H1 (cell line): ENCODE measurements around the gene CEP120. TPM values are rescaled to one million over a fixed set of nuclear protein-coding genes. Genes with fewer than 3 reads are reported as not detected.

Experiments used
- CTCF ChIA-PET: fragments of 300-600 bp; sonication (Branson Sonifier 250); formaldehyde crosslinking; loops from one replicate; lab custom pipeline; 2021; ENCODE audit not compliant: partially characterized antibody; lab: Charles Lee
- POLR2A ChIA-PET: fragments of 300-600 bp; sonication (Branson Sonifier 250); formaldehyde crosslinking; loops from one replicate; lab custom pipeline; 2021; ENCODE audit warnings: inconsistent platforms; ENCODE audit not compliant: partially characterized antibody; lab: Charles Lee
- DNase-seq, 2 experiments: peaks; one replicate each; pipeline versions ENCODE4 v3.0.0 to v3.0.0-alpha.2; 2010 to 2022; ENCODE audit warnings: low spot score in 2 of 2, low read depth in 1 of 2, mixed read lengths in 1 of 2
- FAIRE-seq: peaks from 2 replicates; lab custom pipeline; 2011; peaks lifted over from hg19 to GRCh38; lab: Jason Lieb, UNC
- H2AFZ ChIP-seq: 2 replicates; pipeline ENCODE4 v1.8.1; 2012; ENCODE audit warnings: low read length, inconsistent platforms
- H2AK5ac ChIP-seq: 2 replicates; pipeline ENCODE4 v1.6.1; 2013; ENCODE audit warnings: low read depth, low read length
- H2BK120ac ChIP-seq: replicated peaks from 2 replicates; pipeline ENCODE3; 2013; ENCODE audit warnings: low read depth, low read length, inconsistent platforms
- H2BK12ac ChIP-seq: 2 replicates; pipeline ENCODE4 v1.6.1; 2013; ENCODE audit warnings: low read depth, low read length
- H2BK15ac ChIP-seq: 2 replicates; pipeline ENCODE4 v1.6.1; 2013; ENCODE audit warnings: low read length
- H2BK20ac ChIP-seq: 2 replicates; pipeline ENCODE4 v1.6.1; 2013; ENCODE audit warnings: low read length
- H2BK5ac ChIP-seq: 2 replicates; pipeline ENCODE4 v1.6.1; 2013; ENCODE audit warnings: low read depth, low read length
- H3K14ac ChIP-seq: 2 replicates; pipeline ENCODE4 v1.6.1; 2013; ENCODE audit warnings: inconsistent platforms; ENCODE audit not compliant: insufficient read length
- H3K18ac ChIP-seq: 2 replicates; pipeline ENCODE4 v1.6.1; 2013; ENCODE audit warnings: low read length; ENCODE audit errors: extremely low read depth
- H3K23ac ChIP-seq: 2 replicates; pipeline ENCODE4 v1.6.1; 2013; ENCODE audit warnings: inconsistent platforms; ENCODE audit not compliant: insufficient read length
- H3K23me2 ChIP-seq: 2 replicates; pipeline ENCODE4 v1.6.1; 2013; ENCODE audit warnings: low read depth, low read length
- H3K27ac ChIP-seq: 2 replicates; pipeline ENCODE4 v1.6.1; 2011; ENCODE audit warnings: low read depth, low read length, inconsistent platforms
- H3K27me3 ChIP-seq, 4 experiments: replicated peaks in 1 of 4; 1 replicate in 1 of 4; 2 replicates in 3 of 4; pipeline versions ENCODE4 v1.6.1 to v1.8.1; 2011 to 2013; ENCODE audit warnings: low read length in 3 of 4, mild to moderate bottlenecking in 3 of 4, inconsistent platforms in 2 of 4, mixed read lengths in 2 of 4, moderate library complexity in 1 of 4; ENCODE audit not compliant: control insufficient read depth in 3 of 4, insufficient read depth in 3 of 4; ENCODE audit errors: extremely low read depth in 1 of 4
- H3K36me3 ChIP-seq, 4 experiments: 2 replicates each; pipeline versions ENCODE4 v1.6.1 to v1.8.1; 2011 to 2013; ENCODE audit warnings: mild to moderate bottlenecking in 4 of 4, low read length in 3 of 4, moderate library complexity in 2 of 4, control low read depth in 1 of 4, inconsistent platforms in 1 of 4; ENCODE audit not compliant: insufficient read depth in 4 of 4, control insufficient read depth in 2 of 4
- H3K4ac ChIP-seq: replicated peaks from 2 replicates; pipeline ENCODE3; 2013; ENCODE audit warnings: low read length, low read depth, mixed read lengths, inconsistent platforms; ENCODE audit not compliant: insufficient read length
- H3K4me1 ChIP-seq, 4 experiments: replicated peaks in 1 of 4; 1 replicate in 1 of 4; 2 replicates in 3 of 4; pipeline versions ENCODE4 v1.6.1 to v1.8.1; 2011 to 2013; ENCODE audit warnings: low read length in 3 of 4, inconsistent platforms in 2 of 4, mixed read lengths in 1 of 4; ENCODE audit not compliant: insufficient read depth in 4 of 4, control insufficient read depth in 3 of 4
- H3K4me2 ChIP-seq, 2 experiments: 2 replicates each; pipeline versions ENCODE4 v1.6.1 to v1.8.1; 2011 to 2013; ENCODE audit warnings: low read depth in 2 of 2, low read length in 2 of 2, control low read depth in 1 of 2, inconsistent platforms in 1 of 2, mild to moderate bottlenecking in 1 of 2; ENCODE audit not compliant: insufficient read depth in 1 of 2
- H3K4me3 ChIP-seq, 4 experiments: fragments of 200-600, 300-600 bp in 1 of 4; sonication (generic), shearing (Covaris generic), sonication (Bioruptor Twin) in 1 of 4; 2 replicates each; pipeline versions ENCODE4 v1.5.1 to v1.8.1; 2011 to 2016; ENCODE audit warnings: low read length in 4 of 4, low read depth in 3 of 4, control low read depth in 2 of 4, inconsistent platforms in 2 of 4, mild to moderate bottlenecking in 2 of 4, mixed read lengths in 1 of 4, moderate library complexity in 1 of 4; ENCODE audit not compliant: insufficient read depth in 2 of 4; ENCODE audit errors: extremely low read depth in 1 of 4
- H3K56ac ChIP-seq: replicated peaks from 2 replicates; pipeline ENCODE3; 2013; ENCODE audit warnings: low read depth, mild to moderate bottlenecking, mixed read lengths, low read length, inconsistent platforms; ENCODE audit not compliant: insufficient read length
- H3K79me1 ChIP-seq: 2 replicates; pipeline ENCODE4 v1.6.1; 2013; ENCODE audit warnings: low read depth, low read length, control low read depth
- H3K79me2 ChIP-seq, 2 experiments: 2 replicates each; pipeline versions ENCODE4 v1.6.1 to v1.8.1; 2012 to 2013; ENCODE audit warnings: low read length in 2 of 2, mild to moderate bottlenecking in 2 of 2, inconsistent platforms in 1 of 2; ENCODE audit not compliant: insufficient read depth in 2 of 2, control insufficient read depth in 1 of 2
- H3K9ac ChIP-seq, 4 experiments: replicated peaks in 1 of 4; 1 replicate in 1 of 4; 2 replicates in 3 of 4; pipeline versions ENCODE4 v1.6.1 to v1.8.1; 2011 to 2013; ENCODE audit warnings: low read depth in 3 of 4, low read length in 3 of 4, control low read depth in 2 of 4, mild to moderate bottlenecking in 2 of 4, moderate library complexity in 2 of 4, inconsistent platforms in 1 of 4; ENCODE audit errors: extremely low read depth in 1 of 4
- H3K9me3 ChIP-seq, 2 experiments: 2 replicates each; pipeline versions ENCODE4 v1.6.1 to v1.8.1; 2012 to 2013; ENCODE audit warnings: mild to moderate bottlenecking in 2 of 2, moderate library complexity in 2 of 2, control low read depth in 1 of 2, inconsistent platforms in 1 of 2, low read depth in 1 of 2, low read length in 1 of 2, mixed read lengths in 1 of 2; ENCODE audit not compliant: insufficient read depth in 2 of 2
- H4K20me1 ChIP-seq, 2 experiments: replicated peaks in 1 of 2; 2 replicates each; pipeline versions ENCODE3 to v1.8.1; 2011 to 2013; ENCODE audit warnings: inconsistent platforms in 2 of 2, low read length in 2 of 2, mild to moderate bottlenecking in 1 of 2; ENCODE audit not compliant: insufficient read depth in 2 of 2, control insufficient read depth in 1 of 2
- H4K5ac ChIP-seq: 2 replicates; pipeline ENCODE4 v1.6.1; 2013; ENCODE audit warnings: low read length, low read depth, mixed read lengths, inconsistent platforms; ENCODE audit not compliant: insufficient read length
- H4K8ac ChIP-seq: 2 replicates; pipeline ENCODE4 v1.8.0; 2013; ENCODE audit warnings: mild to moderate bottlenecking, moderate library complexity, low read length, inconsistent platforms; ENCODE audit not compliant: insufficient read depth; ENCODE audit errors: extremely low read depth
- H4K91ac ChIP-seq: replicated peaks from 2 replicates; pipeline ENCODE3; 2013; ENCODE audit warnings: low read length, mixed read lengths, inconsistent platforms; ENCODE audit not compliant: insufficient read length
- BRCA1 ChIP-seq: IDR thresholded peaks from 2 replicates; pipeline ENCODE4 v1.6.1; 2012; ENCODE audit warnings: low read depth, low read length, improper control_type of control experiment
- CBX8 ChIP-seq: fragments of 300-800, 300-1000 bp; sonication (generic); IDR thresholded peaks from 2 replicates; pipeline ENCODE4 v1.7.1; 2016; ENCODE audit warnings: low read depth, low read length, borderline replicate concordance
- CREB1 ChIP-seq: IDR thresholded peaks from 2 replicates; pipeline ENCODE4 v1.6.1; 2012; ENCODE audit warnings: inconsistent platforms
- CTBP2 ChIP-seq: IDR thresholded peaks from 2 replicates; pipeline ENCODE4 v1.7.0; 2011; ENCODE audit warnings: borderline replicate concordance, mild to moderate bottlenecking, moderate library complexity, mixed read lengths, low read length; ENCODE audit not compliant: insufficient read depth, insufficient read length
- HDAC2 ChIP-seq, 2 experiments: fragments of 300-600 bp in 1 of 2; sonication (generic) in 1 of 2; IDR thresholded peaks; 2 replicates each; pipeline ENCODE4 v1.6.1; 2011 to 2012; ENCODE audit warnings: low read depth in 2 of 2, low read length in 2 of 2, mild to moderate bottlenecking in 2 of 2, moderate library complexity in 2 of 2, borderline replicate concordance in 1 of 2, inconsistent platforms in 1 of 2
- KDM1A ChIP-seq: fragments of 200-600, 300-600 bp; sonication (generic); IDR thresholded peaks from 2 replicates; pipeline ENCODE4 v1.7.1; 2016; ENCODE audit warnings: mild to moderate bottlenecking, low read length, borderline replicate concordance
- MAFK ChIP-seq: IDR thresholded peaks from 2 replicates; pipeline ENCODE4 v1.6.1; 2012; ENCODE audit warnings: low read depth, mild to moderate bottlenecking, improper control_type of control experiment, low read length
- PHF8 ChIP-seq: fragments of 200-600 bp; sonication (generic); conservative IDR thresholded peaks from 2 replicates; pipeline ENCODE4 v1.7.1; 2012; ENCODE audit warnings: low read depth, mild to moderate bottlenecking, inconsistent platforms, low read length, moderate library complexity
- SRF ChIP-seq: IDR thresholded peaks from 2 replicates; pipeline ENCODE4 v1.6.1; 2011; ENCODE audit warnings: mild to moderate bottlenecking, low read depth, low read length, moderate library complexity
- WGBS, 2 experiments: shearing (Covaris generic) in 1 of 2; methylation state at CpG; one replicate each; pipeline versions ENCODE4 v1.1.6 to v1.1.7; 2013 to 2015; ENCODE audit warnings: low lambda C conversion rate in 2 of 2, mixed read lengths in 2 of 2, inconsistent platforms in 1 of 2, low coverage in 1 of 2, missing lambda C conversion rate in 1 of 2; ENCODE audit not compliant: insufficient replicate concordance in 2 of 2, insufficient coverage in 1 of 2, insufficient read length in 1 of 2; ENCODE audit errors: extremely low coverage in 1 of 2, missing lambda C conversion rate in 1 of 2; 5-methylcytosine and 5-hydroxymethylcytosine counted together
- polyA plus RNA-seq, 7 experiments: library from polyadenylated mRNA; depleted of rRNA in 3 of 7; stranded (reverse) in 5 of 7; unstranded in 2 of 7; fragments of >200 nt in 5 of 7; fragments of 200-250 nt in 2 of 7; gene quantifications; 1 replicate in 5 of 7; 2 replicates in 1 of 7; 4 replicates in 1 of 7; pipeline versions ENCODE4 v1.2.1 to v1.2.3, GENCODE V29; 2011 to 2013; ENCODE audit warnings: missing spikeins in 2 of 7, mixed read lengths in 2 of 7
- total RNA-seq: library from RNA; stranded (reverse); fragmentation: NEBNext Ultra II Directional; extraction: Animal tissue kit (Norgen Biotek cat#: 25700); gene quantifications from 2 replicates; pipeline ENCODE4 v1.2.1, GENCODE V29; 2021
- TF ChIP-seq, protein P1 (sequence below): IDR thresholded peaks from 2 replicates; pipeline ENCODE4 v1.6.1; 2011; ENCODE audit warnings: low read depth, mild to moderate bottlenecking, low read length; ENCODE audit not compliant: insufficient read depth

CEP120 gene
- total and polyA plus RNA-seq, 2 of the 8 experiments (the other 6 are each of a cell fraction or from before 2014, with no cell fraction given): 9.3 to 17.9 TPM

GRCh38 chr5:123387313-123387712, 35.9 kb downstream of the CEP120 start:
- Histone ChIP-seq H3K9ac (no peak overlapping the region), H3K79me2 (no peaks in the 10 kb centered on the region), H3K36me3 (peaks cover 4 to 69% (median 9%) of the 10 kb centered on the region in 4 experiments; a peak in 4 of 8 replicates), H2BK12ac (no peak overlapping the region), H2AK5ac (no peak overlapping the region), H3K27me3 (no peaks in the 10 kb centered on the region), H3K56ac (no peak overlapping the region), H3K4me2 (no peak overlapping the region), H2AFZ (no peak overlapping the region), H3K23me2 (no peaks in the 10 kb centered on the region), H3K23ac (no peak overlapping the region), H3K9me3 (no peaks in the 10 kb centered on the region), H3K4me1 (no peaks in the 10 kb centered on the region), H3K18ac (no peak overlapping the region), H3K14ac (no peak overlapping the region), H4K8ac (no peak overlapping the region), H3K79me1 (no peaks in the 10 kb centered on the region), H4K20me1 (no peaks in the 10 kb centered on the region), H2BK120ac (no peak overlapping the region), H2BK15ac (no peak overlapping the region), H3K27ac (no peak overlapping the region), H3K4ac (no peak overlapping the region), H4K91ac (no peak overlapping the region), H3K4me3 (no peak overlapping the region), H2BK20ac (no peak overlapping the region), H2BK5ac (no peak overlapping the region), H4K5ac (no peak overlapping the region)
- ChIA-PET CTCF (interaction anchor here (1.9 kb wide), 1 partner anchor 16 kb away, joined by 8 read pairs; no protein-coding TSS in a partner anchor), POLR2A (no interaction called here)
- FAIRE-seq (no peak), DNase-seq (no peak)
- WGBS, 2 experiments: 98% methylated on average over 3 of the region's 3 CpGs; no CpG with 5 or more reads in 1 of the 2 experiments
- TF ChIP-seq CBX8: no peak
- TF ChIP-seq PHF8: no peak
- TF ChIP-seq CREB1: no peak
- no peak for TF ChIP-seq SRF
- no peak for TF ChIP-seq HDAC2 (IDR thresholded peaks at IDR 0.05; ENCODE audit: borderline replicate concordance in 1 of 2, low read depth in 2 of 2, low read length in 2 of 2)
- TF ChIP-seq BRCA1: no peak
- TF ChIP-seq MAFK: no peak
- TF ChIP-seq, protein P1, sequence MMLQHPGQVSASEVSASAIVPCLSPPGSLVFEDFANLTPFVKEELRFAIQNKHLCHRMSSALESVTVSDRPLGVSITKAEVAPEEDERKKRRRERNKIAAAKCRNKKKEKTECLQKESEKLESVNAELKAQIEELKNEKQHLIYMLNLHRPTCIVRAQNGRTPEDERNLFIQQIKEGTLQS: no peak
- no peak for TF ChIP-seq KDM1A
- TF ChIP-seq CTBP2: no peak
